ENCODE results near the gene HOXA6. TPM values are rescaled to one million over a fixed set of nuclear protein-coding genes. Genes with fewer than 3 reads are reported as not detected.

Gene HOXA6
- total RNA-seq, 1 experiment from 2014 or later, result 1.8 TPM

Other genes starting within 250 kb of the HOXA6 start
- gene HOXA1, start 51.8 kb downstream of the HOXA6 start, total RNA-seq (2022; extraction: Qiagen RNA extraction; ENCODE audit: low read depth), result 2.7 to 4.7 TPM (median 3.8 TPM) in 5 replicates
- gene HOXA2, start 45.1 kb downstream of the HOXA6 start, total RNA-seq (2022; extraction: Qiagen RNA extraction; ENCODE audit: low read depth), result 0.69 to 1.5 TPM (median 0.94 TPM) in 5 replicates
- gene HOXA4, start 17.0 kb downstream of the HOXA6 start, total RNA-seq (2022; extraction: Qiagen RNA extraction; ENCODE audit: low read depth), result 1.5 to 2.6 TPM (median 2.2 TPM) in 5 replicates
- gene HOXA5, start 4.1 kb downstream of the HOXA6 start, total RNA-seq (2022; extraction: Qiagen RNA extraction; ENCODE audit: low read depth), result 3.2 to 7.3 TPM (median 5.8 TPM) in 5 replicates
- 3.8 to 9.6 TPM (median 8.0 TPM) in 5 replicates for gene HOXA3, start 4.8 kb upstream of the HOXA6 start, total RNA-seq (2022; extraction: Qiagen RNA extraction; ENCODE audit: low read depth)
- gene HOXA7, start 8.9 kb upstream of the HOXA6 start, total RNA-seq (2022; extraction: Qiagen RNA extraction; ENCODE audit: low read depth), result 4.6 to 6.0 TPM (median 4.7 TPM) in 5 replicates
- 0.29 to 0.79 TPM (median 0.38 TPM) in 5 replicates for gene HOXA9, start 17.8 kb upstream of the HOXA6 start, total RNA-seq (2022; extraction: Qiagen RNA extraction; ENCODE audit: low read depth)
- 7.3 to 8.9 TPM (median 7.7 TPM) in 5 replicates for gene HOXA10, start 26.5 kb upstream of the HOXA6 start, total RNA-seq (2022; extraction: Qiagen RNA extraction; ENCODE audit: low read depth)
- gene HOXA11, start 37.5 kb upstream of the HOXA6 start, total RNA-seq (2022; extraction: Qiagen RNA extraction; ENCODE audit: low read depth), result 0.33 to 0.90 TPM (median 0.61 TPM) in 5 replicates
- gene HOXA13, start 52.3 kb upstream of the HOXA6 start, total RNA-seq (2022; extraction: Qiagen RNA extraction; ENCODE audit: low read depth), result 1.3 to 2.6 TPM (median 2.2 TPM) in 5 replicates
- gene EVX1, start 95.0 kb upstream of the HOXA6 start, total RNA-seq (2022; extraction: Qiagen RNA extraction; ENCODE audit: low read depth), result 0.14 to 0.19 TPM (median 0.15 TPM) in 3 of 5 replicates, not detected in the others